Measurements from ENCODE around the gene RIPOR3. TPM values are rescaled to one million over a fixed set of nuclear protein-coding genes. Genes with fewer than 3 reads are reported as not detected.
"Not testable (repeated sequence)": the region's sequence is repeated elsewhere in the genome, so short reads cannot be mapped to it uniquely, and the experiment has no call there.

RIPOR3 gene
- total RNA-seq, 1 experiment from 2014 or later = 0.46 TPM

GRCh38 chr20:50715694-50716093 is 24.4 kb upstream of the RIPOR3 start:
- Histone ChIP-seq H2AK5ac (ENCODE audit: insufficient read length, low read length) (no peak overlapping the region), H3T11ph (ENCODE audit: low read length) (no peak overlapping the region), H4K20me1 (ENCODE audit: control insufficient read depth, insufficient read depth, insufficient read length) (no peaks in the 10 kb centered on the region), H3K14ac (ENCODE audit: insufficient read depth, low read length) (no peak overlapping the region), H4K5ac (ENCODE audit: insufficient read length, low read depth, low read length) (no peak overlapping the region), H2BK15ac (ENCODE audit: low read depth, low read length) (no peak overlapping the region), H3K27ac (ENCODE audit: insufficient read length, low read depth, low read length) (no peak overlapping the region), H3K18ac (ENCODE audit: insufficient read length, low read depth, low read length) (no peak overlapping the region), H2BK5ac (ENCODE audit: insufficient read length, low read length) (no peak overlapping the region), H2AFZ (ENCODE audit: low read length) (no peak overlapping the region), H4K91ac (ENCODE audit: insufficient read length, low read depth, low read length) (no peak overlapping the region), H3K79me2 (ENCODE audit: insufficient read depth, low read length) (no peaks in the 10 kb centered on the region), H3K79me1 (ENCODE audit: insufficient read depth, low read depth, low read length, poor library complexity, severe bottlenecking) (no peaks in the 10 kb centered on the region), H3K27me3 (ENCODE audit: insufficient read depth, low read length) (no peaks in the 10 kb centered on the region; the same call in 1 of the 2 replicates), H3K23ac (ENCODE audit: insufficient read length, low read depth, low read length) (no peak overlapping the region), H3K9me3 (ENCODE audit: control insufficient read depth, low read depth, low read length) (no peaks in the 10 kb centered on the region), H3K56ac (ENCODE audit: insufficient read length, low read depth, low read length) (no peak overlapping the region), H3K23me2 (ENCODE audit: insufficient read length, low read depth, low read length, poor library complexity, severe bottlenecking) (no peaks in the 10 kb centered on the region), H3K4me1 (ENCODE audit: insufficient read depth, low read length) (no peaks in the 10 kb centered on the region; the same call in 1 of the 2 replicates), H2BK120ac (ENCODE audit: low read depth, low read length, poor library complexity, severe bottlenecking) (no peak overlapping the region), H3K4me2 (ENCODE audit: insufficient read depth, insufficient read length, low read length) (no peak overlapping the region), H2BK20ac (ENCODE audit: low read depth, low read length, poor library complexity, severe bottlenecking) (no peak overlapping the region), H3K4ac (ENCODE audit: low read depth, low read length) (no peak overlapping the region), H4K8ac (replicated peaks; ENCODE audit: insufficient read length, low read depth, low read length) (no peak overlapping the region), H2BK12ac (ENCODE audit: insufficient read length, low read depth, low read length) (no peak overlapping the region), H3K9ac (ENCODE audit: extremely low read depth, insufficient read length, low read length) (no peak overlapping the region)
- H3K27ac Mint-ChIP-seq = no peak overlapping the region
- no peak overlapping the region for H3K4me3 Mint-ChIP-seq
- WGBS (ENCODE audit: extremely low coverage, insufficient read length, low lambda C conversion rate) = no CpG with 5 or more reads among the region's 3 CpGs
- peaks cover 25 to 35% of the 10 kb centered on the region in 2 experiments for H3K4me1 Mint-ChIP-seq
- H3K36me3 Mint-ChIP-seq (ENCODE audit: insufficient read depth in 1 of 3, low read depth in 3 of 3) = no peaks in the 10 kb centered on the region; a peak in 1 of 7 replicates
- no peaks in the 10 kb centered on the region for H3K9me3 Mint-ChIP-seq
- TF ChIP-seq CTCF (conservative IDR thresholded peaks at IDR 0.05) = no peak
- H3K27me3 Mint-ChIP-seq (ENCODE audit: low read depth) = peaks cover 2% of the 10 kb centered on the region
- DNase-seq = no peak

- not testable (repeated sequence) for H2BK20ac ChIP-seq (ENCODE audit: low read depth, low read length, poor library complexity, severe bottlenecking); H3K27me3 Mint-ChIP-seq (ENCODE audit: low read depth); H4K20me1 ChIP-seq (ENCODE audit: control insufficient read depth, insufficient read depth, insufficient read length); H3K4me1 ChIP-seq (ENCODE audit: insufficient read depth, low read length); H2BK5ac ChIP-seq (ENCODE audit: insufficient read length, low read length); H3K27me3 ChIP-seq (ENCODE audit: insufficient read depth, low read length); H3K23ac ChIP-seq (ENCODE audit: insufficient read length, low read depth, low read length); H2AFZ ChIP-seq (ENCODE audit: low read length); H3K14ac ChIP-seq (ENCODE audit: insufficient read depth, low read length); H3K9me3 Mint-ChIP-seq; H3K23me2 ChIP-seq (ENCODE audit: insufficient read length, low read depth, low read length, poor library complexity, severe bottlenecking); H3T11ph ChIP-seq (ENCODE audit: low read length); H3K36me3 Mint-ChIP-seq (ENCODE audit: insufficient read depth in 1 of 3, low read depth in 3 of 3); H3K4me2 ChIP-seq (ENCODE audit: insufficient read depth, insufficient read length, low read length); H2BK12ac ChIP-seq (ENCODE audit: insufficient read length, low read depth, low read length); H2BK120ac ChIP-seq (ENCODE audit: low read depth, low read length, poor library complexity, severe bottlenecking); H3K4ac ChIP-seq (ENCODE audit: low read depth, low read length); H2AK5ac ChIP-seq (ENCODE audit: insufficient read length, low read length); DNase-seq; H4K5ac ChIP-seq (ENCODE audit: insufficient read length, low read depth, low read length); H3K4me3 Mint-ChIP-seq; H3K56ac ChIP-seq (ENCODE audit: insufficient read length, low read depth, low read length); H3K9me3 ChIP-seq (ENCODE audit: control insufficient read depth, low read depth, low read length); H2BK15ac ChIP-seq (ENCODE audit: low read depth, low read length); H3K27ac Mint-ChIP-seq; H4K8ac ChIP-seq (replicated peaks; ENCODE audit: insufficient read length, low read depth, low read length); H3K79me1 ChIP-seq (ENCODE audit: insufficient read depth, low read depth, low read length, poor library complexity, severe bottlenecking); H3K9ac ChIP-seq (ENCODE audit: extremely low read depth, insufficient read length, low read length); H3K79me2 ChIP-seq (ENCODE audit: insufficient read depth, low read length); H3K27ac ChIP-seq (ENCODE audit: insufficient read length, low read depth, low read length); H4K91ac ChIP-seq (ENCODE audit: insufficient read length, low read depth, low read length); H3K18ac ChIP-seq (ENCODE audit: insufficient read length, low read depth, low read length)
- no CpG with 5 or more reads among the region's 12 CpGs for WGBS (ENCODE audit: extremely low coverage, insufficient read length, low lambda C conversion rate)
- peaks cover 25 to 35% of the 10 kb centered on the region in 2 experiments for H3K4me1 Mint-ChIP-seq
Observed at GRCh38 chr20:50714426-50714825, 23.1 kb upstream of the RIPOR3 start.
